ENCODE data around the gene CHST9.
"Not testable (repeated sequence)": the region's sequence is repeated elsewhere in the genome, so short reads cannot be mapped to it uniquely, and the experiment has no call there.

CHST9 gene

DNA sequence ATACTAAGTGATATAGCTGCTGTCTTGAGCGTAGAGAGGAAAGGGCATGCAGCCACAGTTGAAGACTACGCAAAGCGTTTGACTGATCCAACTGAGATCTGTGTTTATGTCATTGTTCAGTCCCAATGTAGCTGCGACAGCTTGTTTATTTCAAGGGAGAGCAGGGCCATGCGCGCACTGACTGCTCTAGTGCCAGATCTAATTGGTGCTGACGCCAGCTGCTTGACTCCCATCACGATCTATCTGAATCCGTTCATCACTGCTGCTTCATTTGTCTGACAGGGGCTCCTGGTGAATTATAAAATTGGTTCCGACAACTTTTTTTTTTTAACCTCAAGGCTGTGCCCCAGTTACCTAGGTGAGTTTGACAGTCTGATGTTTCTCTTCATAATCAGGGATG is 75.7 kb downstream of the CHST9 start:
- TF ChIP-seq, protein P1, sequence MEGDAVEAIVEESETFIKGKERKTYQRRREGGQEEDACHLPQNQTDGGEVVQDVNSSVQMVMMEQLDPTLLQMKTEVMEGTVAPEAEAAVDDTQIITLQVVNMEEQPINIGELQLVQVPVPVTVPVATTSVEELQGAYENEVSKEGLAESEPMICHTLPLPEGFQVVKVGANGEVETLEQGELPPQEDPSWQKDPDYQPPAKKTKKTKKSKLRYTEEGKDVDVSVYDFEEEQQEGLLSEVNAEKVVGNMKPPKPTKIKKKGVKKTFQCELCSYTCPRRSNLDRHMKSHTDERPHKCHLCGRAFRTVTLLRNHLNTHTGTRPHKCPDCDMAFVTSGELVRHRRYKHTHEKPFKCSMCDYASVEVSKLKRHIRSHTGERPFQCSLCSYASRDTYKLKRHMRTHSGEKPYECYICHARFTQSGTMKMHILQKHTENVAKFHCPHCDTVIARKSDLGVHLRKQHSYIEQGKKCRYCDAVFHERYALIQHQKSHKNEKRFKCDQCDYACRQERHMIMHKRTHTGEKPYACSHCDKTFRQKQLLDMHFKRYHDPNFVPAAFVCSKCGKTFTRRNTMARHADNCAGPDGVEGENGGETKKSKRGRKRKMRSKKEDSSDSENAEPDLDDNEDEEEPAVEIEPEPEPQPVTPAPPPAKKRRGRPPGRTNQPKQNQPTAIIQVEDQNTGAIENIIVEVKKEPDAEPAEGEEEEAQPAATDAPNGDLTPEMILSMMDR (IDR thresholded peaks at IDR 0.05; ENCODE audit: borderline replicate concordance, extremely low read depth, low read length, poor library complexity, severe bottlenecking), result no peak
- no peak for TF ChIP-seq EZH2 (IDR thresholded peaks at IDR 0.05; ENCODE audit: borderline replicate concordance, low read depth, low read length, severe bottlenecking)
- Histone ChIP-seq H4K20me1 (ENCODE audit: insufficient read depth, low read length) (no peaks in the 10 kb centered on the region), H3K36me3 (ENCODE audit: insufficient read depth, low read length) (no peaks in the 10 kb centered on the region), H3K9ac (ENCODE audit: low read depth, low read length) (no peak overlapping the region), H3K4me3 (ENCODE audit: low read depth in 1 of 2, low read length in 2 of 2) (no peak overlapping the region), H3K27ac (ENCODE audit: low read length) (no peak overlapping the region), H3K9me3 (ENCODE audit: insufficient read depth, low read length, severe bottlenecking) (peaks cover 3% of the 10 kb centered on the region), H3K27me3 (ENCODE audit: insufficient read depth, low read length, poor library complexity) (no peaks in the 10 kb centered on the region), H3K4me2 (ENCODE audit: insufficient read depth, low read length) (no peak overlapping the region), H3K79me2 (ENCODE audit: insufficient read depth, low read length) (no peaks in the 10 kb centered on the region), H2AFZ (ENCODE audit: low read depth, low read length) (no peak overlapping the region), H3K4me1 (ENCODE audit: insufficient read depth, low read length) (no peaks in the 10 kb centered on the region)
- DNase-seq (no peak), ATAC-seq (ENCODE audit: insufficient read depth, low read depth) (no peak)

DNA sequence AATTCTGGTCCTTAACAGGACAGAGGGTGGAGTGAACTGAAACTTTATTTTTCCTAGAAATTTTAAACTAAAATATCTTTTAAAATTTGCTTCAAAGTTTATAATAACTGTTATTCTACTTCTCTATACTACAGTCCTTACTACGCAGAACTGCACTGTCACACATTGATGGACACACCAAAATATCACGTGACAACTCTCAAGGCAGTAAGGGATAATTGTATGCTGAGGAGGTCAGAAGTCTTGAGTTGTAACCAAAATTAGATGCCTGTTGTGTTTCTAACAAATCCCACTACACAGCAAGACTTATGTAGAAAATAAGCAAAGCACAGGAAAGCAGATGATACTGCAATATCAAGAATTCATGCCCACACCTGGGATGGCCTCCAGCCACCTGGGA is 76.3 kb downstream of the CHST9 start:
- Histone ChIP-seq H3K9me3 (ENCODE audit: insufficient read depth, low read length, severe bottlenecking) (peaks cover 3% of the 10 kb centered on the region), H3K27ac (ENCODE audit: low read length) (no peak overlapping the region), H3K27me3 (ENCODE audit: insufficient read depth, low read length, poor library complexity) (no peaks in the 10 kb centered on the region), H3K9ac (ENCODE audit: low read depth, low read length) (no peak overlapping the region), H3K4me1 (ENCODE audit: insufficient read depth, low read length) (no peaks in the 10 kb centered on the region), H3K36me3 (ENCODE audit: insufficient read depth, low read length) (no peaks in the 10 kb centered on the region), H4K20me1 (ENCODE audit: insufficient read depth, low read length) (no peaks in the 10 kb centered on the region), H3K79me2 (ENCODE audit: insufficient read depth, low read length) (no peaks in the 10 kb centered on the region), H3K4me2 (ENCODE audit: insufficient read depth, low read length) (no peak overlapping the region), H2AFZ (ENCODE audit: low read depth, low read length) (no peak overlapping the region), H3K4me3 (ENCODE audit: low read depth in 1 of 2, low read length in 2 of 2) (no peak overlapping the region)
- TF ChIP-seq, protein P1 (IDR thresholded peaks at IDR 0.05; ENCODE audit: borderline replicate concordance, extremely low read depth, low read length, poor library complexity, severe bottlenecking), result no peak
- TF ChIP-seq EZH2 (IDR thresholded peaks at IDR 0.05; ENCODE audit: borderline replicate concordance, low read depth, low read length, severe bottlenecking), result no peak
- DNase-seq (no peak), ATAC-seq (ENCODE audit: insufficient read depth, low read depth) (no peak)

GRCh38 chr18:27104743-27105142 is 80.4 kb downstream of the CHST9 start:
- Histone ChIP-seq H3K36me3 (ENCODE audit: insufficient read depth, low read length) (no peaks in the 10 kb centered on the region), H3K9me3 (ENCODE audit: insufficient read depth, low read length, severe bottlenecking) (no peaks in the 10 kb centered on the region), H3K27ac (ENCODE audit: low read length) (no peak overlapping the region), H3K4me3 (ENCODE audit: low read depth in 1 of 2, low read length in 2 of 2) (no peak overlapping the region), H3K9ac (ENCODE audit: low read depth, low read length) (no peak overlapping the region), H2AFZ (ENCODE audit: low read depth, low read length) (no peak overlapping the region), H3K27me3 (ENCODE audit: insufficient read depth, low read length, poor library complexity) (no peaks in the 10 kb centered on the region), H4K20me1 (ENCODE audit: insufficient read depth, low read length) (no peaks in the 10 kb centered on the region), H3K79me2 (ENCODE audit: insufficient read depth, low read length) (no peaks in the 10 kb centered on the region), H3K4me1 (ENCODE audit: insufficient read depth, low read length) (no peaks in the 10 kb centered on the region), H3K4me2 (ENCODE audit: insufficient read depth, low read length) (no peak overlapping the region)
- DNase-seq (no peak), ATAC-seq (ENCODE audit: insufficient read depth, low read depth) (no peak)
- no peak for TF ChIP-seq EZH2 (IDR thresholded peaks at IDR 0.05; ENCODE audit: borderline replicate concordance, low read depth, low read length, severe bottlenecking)
- TF ChIP-seq, protein P1 (IDR thresholded peaks at IDR 0.05; ENCODE audit: borderline replicate concordance, extremely low read depth, low read length, poor library complexity, severe bottlenecking), result no peak

- DNase-seq, result no peak
- ATAC-seq (ENCODE audit: insufficient read depth, low read depth), result no peak
Measured at GRCh38 chr18:27094621-27095020, 90.5 kb downstream of the CHST9 start.

GRCh38 chr18:27093290-27093689 is 91.8 kb downstream of the CHST9 start:
- H3K9me3 ChIP-seq (ENCODE audit: insufficient read depth, low read length, severe bottlenecking); H3K27me3 ChIP-seq (ENCODE audit: insufficient read depth, low read length, poor library complexity); H3K4me1 ChIP-seq (ENCODE audit: insufficient read depth, low read length); H4K20me1 ChIP-seq (ENCODE audit: insufficient read depth, low read length); H2AFZ ChIP-seq (ENCODE audit: low read depth, low read length); H3K4me2 ChIP-seq (ENCODE audit: insufficient read depth, low read length); H3K36me3 ChIP-seq (ENCODE audit: insufficient read depth, low read length); H3K4me3 ChIP-seq (ENCODE audit: low read depth in 1 of 2, low read length in 2 of 2); ATAC-seq (ENCODE audit: insufficient read depth, low read depth); H3K27ac ChIP-seq (ENCODE audit: low read length); DNase-seq; H3K79me2 ChIP-seq (ENCODE audit: insufficient read depth, low read length); H3K9ac ChIP-seq (ENCODE audit: low read depth, low read length): not testable (repeated sequence)

More at GRCh38 chr18:27094621-27095020, 90.5 kb downstream of the CHST9 start:
- Histone ChIP-seq H3K79me2 (ENCODE audit: insufficient read depth, low read length) (no peaks in the 10 kb centered on the region), H3K4me3 (ENCODE audit: low read depth in 1 of 2, low read length in 2 of 2) (no peak overlapping the region), H2AFZ (ENCODE audit: low read depth, low read length) (no peak overlapping the region), H3K4me2 (ENCODE audit: insufficient read depth, low read length) (no peak overlapping the region), H3K27ac (ENCODE audit: low read length) (no peak overlapping the region), H3K4me1 (ENCODE audit: insufficient read depth, low read length) (no peaks in the 10 kb centered on the region), H3K27me3 (ENCODE audit: insufficient read depth, low read length, poor library complexity) (no peaks in the 10 kb centered on the region), H3K9ac (ENCODE audit: low read depth, low read length) (no peak overlapping the region), H3K9me3 (ENCODE audit: insufficient read depth, low read length, severe bottlenecking) (no peaks in the 10 kb centered on the region), H3K36me3 (ENCODE audit: insufficient read depth, low read length) (no peaks in the 10 kb centered on the region), H4K20me1 (ENCODE audit: insufficient read depth, low read length) (no peaks in the 10 kb centered on the region)
- TF ChIP-seq, protein P1 (IDR thresholded peaks at IDR 0.05; ENCODE audit: borderline replicate concordance, extremely low read depth, low read length, poor library complexity, severe bottlenecking), result no peak

Measured in DND-41 (cell line).